ENCODE data around the gene JMJD7.
A peak's percentile ranks its signal among the peaks of the same experiment; 100 is the strongest.

The JMJD7 gene

DNA sequence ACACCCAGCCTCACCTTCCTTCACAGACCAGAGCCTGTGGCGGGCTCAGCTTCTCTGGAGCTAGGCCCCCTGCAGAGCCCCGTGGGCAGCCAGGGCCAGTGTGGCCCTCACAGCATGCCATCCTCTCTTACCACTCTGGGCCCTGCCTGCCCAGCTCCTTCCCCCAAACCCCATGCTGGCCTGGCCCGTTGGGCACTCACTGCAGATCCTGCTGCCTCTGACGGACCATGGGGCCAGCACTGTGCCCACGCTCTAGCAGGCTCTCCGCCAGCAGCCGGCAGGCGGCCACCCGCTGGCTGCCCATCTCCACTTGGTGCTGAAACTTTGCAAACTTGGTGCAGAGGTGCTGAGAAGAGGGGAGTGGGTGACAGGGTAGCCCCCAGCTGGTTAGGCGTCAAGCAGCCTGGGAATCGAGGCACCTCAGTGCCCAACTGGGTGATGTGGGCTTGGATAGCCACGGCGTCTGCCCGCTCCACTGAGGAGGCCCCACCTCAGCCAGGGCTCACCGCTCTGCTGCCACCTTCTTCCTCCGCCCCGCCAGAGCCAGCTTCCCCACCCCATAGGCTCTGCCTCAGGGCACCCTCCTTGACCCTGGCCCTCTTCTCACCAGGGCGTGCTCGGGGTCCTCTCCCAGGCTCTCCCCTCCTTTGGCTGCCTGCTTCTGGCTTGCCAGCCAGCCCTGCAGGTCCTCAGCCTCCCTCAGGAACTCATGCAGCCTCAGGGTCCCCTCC, 43.4 kb downstream of the JMJD7 start:
- H3K4me3 Mint-ChIP-seq: no peak overlapping the region
- no peak for DNase-seq
- no peak overlapping the region for H3K27ac Mint-ChIP-seq
- ATAC-seq: no peak
- H3K9me3 Mint-ChIP-seq: no peaks in the 10 kb centered on the region
- H3K4me1 Mint-ChIP-seq: peaks cover 17% of the 10 kb centered on the region
- H3K27me3 Mint-ChIP-seq: no peaks in the 10 kb centered on the region

DNA sequence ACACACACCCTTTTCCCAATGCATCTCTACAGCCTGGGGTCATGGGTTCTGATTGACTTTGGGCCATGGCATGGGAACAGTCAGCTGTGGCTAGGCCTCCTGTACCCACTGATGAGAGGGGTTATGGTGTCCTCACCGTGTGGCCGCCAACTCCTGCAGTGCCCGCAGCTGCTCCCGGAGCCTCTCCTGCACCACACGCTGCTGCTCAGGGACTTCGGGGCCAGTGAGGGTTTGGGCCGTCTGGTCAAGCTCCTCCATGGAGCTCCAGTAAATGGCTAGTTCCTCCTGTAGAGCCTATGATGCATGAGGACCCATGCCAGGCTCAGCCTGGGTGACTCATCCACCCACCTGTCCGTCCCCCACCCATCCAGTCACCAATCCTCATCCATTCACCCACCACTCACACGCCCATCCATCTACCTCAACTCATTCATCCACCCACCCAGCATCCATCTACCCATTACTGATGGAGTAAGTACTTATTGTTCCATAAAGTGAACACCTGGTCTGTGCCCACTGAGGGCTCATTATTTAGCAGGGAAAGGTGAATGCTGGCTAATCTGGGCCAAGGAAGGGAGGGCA, 44.4 kb downstream of the JMJD7 start:
- Mint-ChIP-seq H3K27me3 (no peaks in the 10 kb centered on the region), H3K9me3 (no peaks in the 10 kb centered on the region), H3K4me1 (peaks cover 17% of the 10 kb centered on the region), H3K27ac (no peak overlapping the region), H3K4me3 (no peak overlapping the region)
- ATAC-seq: no peak
- no peak for DNase-seq

DNA sequence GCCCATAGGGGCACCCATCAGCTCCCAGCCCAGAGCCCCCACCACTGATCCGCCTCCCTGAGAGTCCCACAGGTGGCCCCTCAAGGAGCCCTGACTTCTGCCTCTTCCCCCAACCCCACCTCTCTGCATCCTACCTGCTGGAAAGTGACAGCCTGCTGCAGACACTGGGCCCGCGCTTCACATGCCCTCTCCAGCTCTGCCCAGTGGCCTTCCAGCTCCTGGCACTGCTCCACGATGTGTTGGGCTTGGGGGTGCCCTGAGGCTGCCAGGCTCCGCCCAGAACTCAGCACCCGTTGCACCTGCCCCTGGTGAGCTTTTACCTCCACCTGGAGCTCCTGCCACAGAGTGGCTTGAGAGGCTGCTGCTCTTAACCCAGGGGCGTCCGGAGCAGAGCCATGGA, 45.8 kb downstream of the JMJD7 start:
- H3K9me3 Mint-ChIP-seq: no peaks in the 10 kb centered on the region
- H3K27me3 Mint-ChIP-seq: no peaks in the 10 kb centered on the region
- H3K4me1 Mint-ChIP-seq: peaks cover 17% of the 10 kb centered on the region
- H3K27ac Mint-ChIP-seq: no peak overlapping the region
- ATAC-seq: no peak
- no peak for DNase-seq
- H3K4me3 Mint-ChIP-seq: no peak overlapping the region

DNA sequence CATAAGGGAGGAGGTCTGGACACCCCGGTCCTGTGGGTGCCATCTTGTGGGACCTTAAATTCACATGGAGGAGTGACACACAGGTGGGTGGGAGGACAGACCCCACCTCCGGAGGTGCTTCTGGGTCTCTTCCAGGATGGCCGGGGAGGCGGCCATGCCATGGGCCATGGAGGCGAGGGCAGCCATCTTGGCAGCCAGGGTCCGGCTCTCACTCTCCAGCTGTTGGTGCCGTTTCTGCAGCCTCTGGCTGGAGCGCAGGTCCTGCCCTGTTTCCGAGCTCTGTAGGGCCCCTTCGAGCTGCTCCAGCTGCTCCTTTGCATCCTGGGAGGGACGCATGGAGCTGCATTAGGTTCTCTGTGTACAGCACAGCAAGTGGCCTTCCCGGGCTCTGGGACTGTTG, 46.8 kb downstream of the JMJD7 start:
- Mint-ChIP-seq H3K9me3 (no peaks in the 10 kb centered on the region), H3K27me3 (no peaks in the 10 kb centered on the region), H3K27ac (no peak overlapping the region)

DNA sequence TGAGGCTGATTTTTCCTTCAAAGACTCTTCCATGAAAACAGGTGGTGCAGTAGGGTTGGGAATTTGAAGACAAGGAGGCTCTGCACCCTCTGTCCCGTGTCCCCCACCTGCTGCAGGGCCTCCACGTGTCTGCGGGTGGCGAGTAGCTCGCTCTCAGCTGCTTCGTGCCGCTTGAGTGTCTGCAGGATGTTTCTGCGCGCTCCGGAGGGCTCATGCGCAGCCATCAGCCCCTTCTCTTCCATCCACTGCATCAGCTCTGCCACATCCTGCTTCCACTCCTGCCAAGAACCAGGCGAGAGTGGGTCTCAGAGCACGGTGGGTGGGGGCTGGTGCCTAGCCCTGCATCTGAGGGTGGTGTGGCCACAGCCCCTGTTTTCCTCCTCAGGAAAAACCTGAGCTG, 48.1 kb downstream of the JMJD7 start:
- no peak overlapping the region for H3K27ac Mint-ChIP-seq
- no peaks in the 10 kb centered on the region for H3K9me3 Mint-ChIP-seq
- no peak for ATAC-seq
- H3K27me3 Mint-ChIP-seq: peaks cover 7% of the 10 kb centered on the region
- H3K4me3 Mint-ChIP-seq: no peak overlapping the region
- no peak for DNase-seq
- peaks cover 9% of the 10 kb centered on the region for H3K4me1 Mint-ChIP-seq

More for the DNA sequence above, 46.8 kb downstream of the JMJD7 start:
- H3K4me1 Mint-ChIP-seq: peaks cover 17% of the 10 kb centered on the region
- no peak overlapping the region for H3K4me3 Mint-ChIP-seq
- DNase-seq (no peak), ATAC-seq (no peak)

DNA sequence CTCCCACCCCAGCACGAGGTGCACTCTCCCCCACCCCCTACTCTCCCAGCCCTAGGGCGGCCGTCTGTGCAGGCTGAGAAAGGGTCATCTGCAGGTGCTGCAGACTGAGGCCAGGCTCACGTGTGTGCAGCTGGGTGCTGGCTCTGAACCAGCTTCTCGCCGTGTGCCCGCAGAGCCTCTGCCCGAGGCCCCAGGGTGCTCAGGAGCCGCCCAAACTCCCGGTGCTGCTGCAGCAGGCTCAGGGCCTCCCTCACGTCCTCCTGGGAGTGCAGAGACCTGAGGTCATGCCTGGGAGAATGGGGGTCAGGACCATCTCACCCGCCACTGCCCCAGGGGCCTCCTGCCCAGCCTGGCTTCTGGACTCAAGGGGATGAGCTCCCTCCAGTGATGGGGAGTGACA, 48.8 kb downstream of the JMJD7 start:
- H3K9me3 Mint-ChIP-seq: no peaks in the 10 kb centered on the region
- ATAC-seq (no peak), DNase-seq (no peak)
- H3K27ac Mint-ChIP-seq: peak overlapping the region in 1 of 2 donors; percentile 4
- H3K27me3 Mint-ChIP-seq: peaks cover 14% of the 10 kb centered on the region
- H3K4me3 Mint-ChIP-seq: no peak overlapping the region
- peaks cover 2% of the 10 kb centered on the region for H3K4me1 Mint-ChIP-seq

DNA sequence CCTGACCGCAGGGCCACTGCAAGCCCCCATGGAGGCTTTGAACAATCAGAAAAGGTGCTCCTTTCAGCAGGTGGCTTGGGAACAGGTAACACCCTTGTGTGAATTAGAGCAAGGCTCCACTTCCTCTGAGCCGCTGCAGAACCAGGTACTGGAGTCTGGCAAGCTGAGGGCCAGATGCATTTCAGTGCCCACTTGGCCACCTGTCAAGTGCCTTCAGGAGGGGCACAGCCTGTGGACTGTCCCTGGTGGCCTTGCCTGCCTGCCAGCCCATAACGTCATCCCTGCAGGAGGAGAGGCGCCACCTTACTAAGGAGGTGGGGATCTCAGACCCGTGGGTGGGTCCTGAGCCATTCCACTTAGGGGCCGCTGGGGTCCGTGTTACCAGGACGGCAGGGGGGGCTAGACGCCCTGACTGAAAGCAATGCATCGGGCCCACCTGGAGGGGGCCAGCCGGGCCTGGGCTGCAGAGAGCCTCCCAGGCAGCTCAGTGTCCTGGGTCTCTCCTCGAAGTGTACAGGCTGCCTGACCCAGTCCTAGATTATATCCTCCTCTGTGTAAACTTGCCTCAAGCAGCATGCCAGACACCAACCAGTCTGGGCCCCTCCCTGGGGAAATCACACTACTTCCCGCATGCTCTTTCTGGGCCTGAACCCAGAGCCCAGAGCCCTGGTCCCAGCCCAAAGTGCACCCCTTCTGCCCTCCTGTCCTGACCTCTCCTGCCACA, 49.9 kb downstream of the JMJD7 start:
- Mint-ChIP-seq H3K27me3 (peaks cover 20% of the 10 kb centered on the region), H3K9me3 (no peaks in the 10 kb centered on the region), H3K4me1 (no peaks in the 10 kb centered on the region), H3K27ac (no peak overlapping the region), H3K4me3 (no peak overlapping the region)
- ATAC-seq (no peak), DNase-seq (no peak)

DNA sequence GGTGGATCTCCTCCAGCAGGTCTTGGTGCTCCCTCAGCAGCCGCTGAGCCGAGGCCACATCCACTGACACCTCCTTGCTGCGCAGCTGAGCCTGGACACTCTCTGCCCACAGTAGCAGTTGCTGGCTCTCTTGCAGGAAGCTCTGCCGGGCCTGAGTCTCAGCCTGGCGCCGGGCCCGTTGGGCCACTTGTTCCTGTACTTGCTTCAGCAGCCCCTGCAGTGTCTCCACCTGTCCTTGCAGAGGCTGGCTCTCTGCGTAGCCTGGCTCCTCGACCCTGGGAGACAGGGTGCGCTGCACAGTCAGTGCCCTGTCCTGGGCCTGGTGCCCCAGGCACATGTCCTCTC, 50.4 kb downstream of the JMJD7 start:
- peaks cover 25% of the 10 kb centered on the region for H3K27me3 Mint-ChIP-seq

DNA sequence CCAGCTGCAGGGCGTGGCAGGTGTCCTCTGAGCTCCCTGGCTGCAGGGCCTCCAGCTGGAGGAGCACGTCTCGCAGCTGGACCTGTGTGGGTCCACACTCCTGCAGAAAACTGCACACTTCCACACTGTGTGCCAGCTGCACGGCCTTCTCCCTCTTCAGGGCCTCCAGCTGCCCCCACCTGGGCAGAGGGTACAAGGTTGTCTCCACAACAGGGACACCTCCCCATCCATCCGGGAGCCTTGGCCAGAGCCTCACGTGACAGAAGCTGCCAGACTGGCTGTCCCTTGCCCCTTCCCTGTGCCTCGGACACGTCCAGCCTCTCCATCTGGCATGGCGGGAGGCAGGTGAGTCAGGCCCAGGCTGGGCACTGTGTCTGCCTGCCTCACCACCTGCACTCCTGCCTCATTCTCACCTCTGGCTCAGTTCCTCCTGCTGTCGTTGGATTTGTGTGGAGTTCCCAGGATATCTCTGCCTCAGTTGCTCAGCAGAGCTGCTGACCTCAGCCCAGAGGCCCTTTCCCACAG, 51.5 kb downstream of the JMJD7 start:
- Mint-ChIP-seq H3K27ac (no peak overlapping the region), H3K9me3 (no peaks in the 10 kb centered on the region)

More for the DNA sequence above, 50.4 kb downstream of the JMJD7 start:
- ATAC-seq (no peak), DNase-seq (no peak)
- no peak overlapping the region for H3K27ac Mint-ChIP-seq
- no peaks in the 10 kb centered on the region for H3K9me3 Mint-ChIP-seq
- no peaks in the 10 kb centered on the region for H3K4me1 Mint-ChIP-seq
- H3K4me3 Mint-ChIP-seq: no peak overlapping the region

DNA sequence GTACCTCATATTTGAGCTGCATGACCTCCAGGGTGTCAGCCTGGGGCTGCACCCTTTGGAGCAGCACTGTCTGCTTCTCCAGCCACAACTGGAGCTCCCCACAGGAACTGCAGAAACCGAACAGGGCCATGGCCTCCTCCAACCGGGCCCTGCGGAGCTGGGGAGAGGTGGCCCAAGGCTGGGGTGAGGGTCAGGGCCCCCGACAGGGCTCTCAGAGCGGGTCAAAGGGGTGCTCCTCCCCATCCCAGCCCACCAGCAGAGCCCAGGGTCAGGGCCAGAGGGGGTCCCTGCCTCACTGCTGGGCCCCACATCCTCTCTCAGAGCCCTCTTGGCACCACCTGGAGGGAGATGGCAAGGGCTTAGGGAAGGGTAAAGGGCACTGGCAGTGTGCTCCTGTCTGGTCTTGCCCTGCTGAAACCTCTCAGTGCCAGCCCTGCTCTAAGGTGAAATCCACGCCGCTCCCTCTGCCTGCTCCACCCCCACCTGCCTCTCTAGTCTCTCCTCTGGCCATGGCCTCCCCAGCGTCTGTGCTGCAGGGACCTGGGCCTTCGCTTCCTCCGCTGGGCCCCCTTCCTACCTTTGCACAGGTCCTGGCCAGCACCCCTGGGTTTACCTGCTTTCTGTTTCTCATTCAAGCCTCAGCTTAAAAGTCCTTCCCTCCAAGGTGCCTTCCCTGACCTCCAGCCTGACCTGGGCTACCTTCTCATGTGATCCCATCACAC, 52.4 kb downstream of the JMJD7 start:
- Mint-ChIP-seq H3K27ac (no peak overlapping the region), H3K4me3 (no peak overlapping the region)

More for the DNA sequence above, 51.5 kb downstream of the JMJD7 start:
- peaks cover 26% of the 10 kb centered on the region for H3K27me3 Mint-ChIP-seq
- DNase-seq: no peak
- no peak overlapping the region for H3K4me3 Mint-ChIP-seq
- no peaks in the 10 kb centered on the region for H3K4me1 Mint-ChIP-seq
- ATAC-seq: no peak

DNA sequence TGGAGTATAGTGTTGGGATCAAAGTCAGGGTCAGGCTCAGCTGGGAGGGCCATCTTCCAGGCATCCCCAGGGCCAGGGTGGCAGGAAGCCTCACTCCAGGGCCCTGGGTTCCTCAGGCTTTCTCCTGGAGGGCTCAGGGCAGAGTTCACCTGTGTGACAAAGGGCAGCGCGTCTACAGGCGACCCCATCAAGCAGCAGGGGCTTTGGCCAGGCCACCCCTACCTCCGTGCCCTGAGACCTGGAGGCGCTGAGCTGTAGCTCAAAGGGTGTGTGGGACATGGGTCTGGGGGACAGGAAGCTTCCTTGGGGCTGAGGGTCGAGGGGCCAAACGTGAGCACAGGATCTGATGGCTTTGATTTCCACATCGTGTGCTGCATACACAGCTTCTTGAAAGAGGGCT, 53.2 kb downstream of the JMJD7 start:
- H3K27ac Mint-ChIP-seq: peak overlapping the region; percentile 30
- peaks cover 26% of the 10 kb centered on the region for H3K27me3 Mint-ChIP-seq
- H3K9me3 Mint-ChIP-seq: no peaks in the 10 kb centered on the region
- ATAC-seq (no peak), DNase-seq (no peak)
- peak overlapping the region; percentile 31 for H3K4me3 Mint-ChIP-seq
- H3K4me1 Mint-ChIP-seq: peaks cover 6% of the 10 kb centered on the region

More for the DNA sequence above, 52.4 kb downstream of the JMJD7 start:
- Mint-ChIP-seq H3K27me3 (peaks cover 26% of the 10 kb centered on the region), H3K4me1 (peaks cover 2% of the 10 kb centered on the region), H3K9me3 (no peaks in the 10 kb centered on the region)
- DNase-seq (no peak), ATAC-seq (no peak)

DNA sequence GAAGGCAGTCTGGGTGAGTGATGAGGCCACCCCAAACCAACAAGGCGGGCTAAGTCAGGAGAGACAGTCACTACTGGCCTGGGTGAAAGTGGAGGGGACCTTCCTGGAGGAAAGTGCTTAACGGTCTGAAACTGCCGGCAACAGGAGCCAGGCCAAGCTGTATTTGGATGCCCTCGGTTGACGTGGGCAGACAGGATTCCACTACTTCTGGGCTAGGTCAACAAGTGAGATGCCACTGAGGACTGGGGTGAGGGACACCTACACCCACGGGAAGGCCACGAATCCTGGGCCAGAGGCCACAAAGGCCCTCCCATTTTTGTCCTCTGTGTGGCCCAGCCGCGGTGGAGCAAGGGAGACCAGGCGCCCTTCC, 53.6 kb downstream of the JMJD7 start:
- Mint-ChIP-seq H3K27ac (peak overlapping the region in 1 of 2 donors; percentile 30), H3K4me3 (peak overlapping the region; percentile 31), H3K9me3 (no peaks in the 10 kb centered on the region), H3K27me3 (peaks cover 26% of the 10 kb centered on the region), H3K4me1 (peaks cover 6% of the 10 kb centered on the region)
- ATAC-seq: no peak
- no peak for DNase-seq

DNA sequence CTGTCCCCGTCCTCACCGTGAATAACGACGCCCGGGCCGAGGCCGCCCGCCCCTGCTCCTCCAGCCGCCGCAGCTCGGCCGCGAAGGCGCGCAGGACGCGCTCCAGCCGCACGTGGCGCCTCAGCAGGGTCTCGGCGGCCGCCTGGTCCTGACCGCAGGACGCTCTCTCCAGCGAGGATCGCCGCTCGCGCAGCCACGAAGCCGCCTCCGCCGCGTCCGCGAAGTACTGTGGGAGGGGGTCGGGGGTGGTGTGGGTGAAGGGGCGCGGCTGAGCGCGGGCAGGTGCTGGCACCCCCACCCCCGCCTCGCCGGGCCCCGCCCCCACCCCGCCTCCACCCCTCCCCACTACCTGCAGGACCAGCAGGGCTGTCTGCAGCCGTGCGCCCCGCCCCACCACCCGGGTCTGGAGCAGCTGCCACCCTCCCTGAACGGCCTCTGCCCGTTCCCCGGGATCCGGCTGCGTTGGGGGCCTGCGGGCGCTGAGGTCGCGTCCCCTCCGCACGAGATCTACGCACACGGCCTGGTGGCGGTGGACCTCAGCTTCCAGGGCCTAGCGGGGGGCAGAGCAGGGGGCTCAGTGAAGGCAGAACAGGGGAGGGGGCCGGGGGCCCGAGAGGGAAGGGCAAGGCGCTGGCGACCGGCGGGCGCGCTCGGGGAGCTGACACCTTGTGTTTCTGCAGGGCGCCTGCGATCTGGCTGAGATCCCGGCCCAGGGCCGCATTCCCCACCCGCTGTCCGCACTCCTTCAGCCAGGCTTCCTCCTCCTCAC, 54.2 kb downstream of the JMJD7 start:
- H3K9me3 Mint-ChIP-seq: no peaks in the 10 kb centered on the region
- no peak overlapping the region for H3K27ac Mint-ChIP-seq
- H3K27me3 Mint-ChIP-seq: peaks cover 26% of the 10 kb centered on the region
- H3K4me3 Mint-ChIP-seq: no peak overlapping the region
- ATAC-seq: peak; percentile 44
- H3K4me1 Mint-ChIP-seq: peaks cover 6% of the 10 kb centered on the region
- DNase-seq: no peak

DNA sequence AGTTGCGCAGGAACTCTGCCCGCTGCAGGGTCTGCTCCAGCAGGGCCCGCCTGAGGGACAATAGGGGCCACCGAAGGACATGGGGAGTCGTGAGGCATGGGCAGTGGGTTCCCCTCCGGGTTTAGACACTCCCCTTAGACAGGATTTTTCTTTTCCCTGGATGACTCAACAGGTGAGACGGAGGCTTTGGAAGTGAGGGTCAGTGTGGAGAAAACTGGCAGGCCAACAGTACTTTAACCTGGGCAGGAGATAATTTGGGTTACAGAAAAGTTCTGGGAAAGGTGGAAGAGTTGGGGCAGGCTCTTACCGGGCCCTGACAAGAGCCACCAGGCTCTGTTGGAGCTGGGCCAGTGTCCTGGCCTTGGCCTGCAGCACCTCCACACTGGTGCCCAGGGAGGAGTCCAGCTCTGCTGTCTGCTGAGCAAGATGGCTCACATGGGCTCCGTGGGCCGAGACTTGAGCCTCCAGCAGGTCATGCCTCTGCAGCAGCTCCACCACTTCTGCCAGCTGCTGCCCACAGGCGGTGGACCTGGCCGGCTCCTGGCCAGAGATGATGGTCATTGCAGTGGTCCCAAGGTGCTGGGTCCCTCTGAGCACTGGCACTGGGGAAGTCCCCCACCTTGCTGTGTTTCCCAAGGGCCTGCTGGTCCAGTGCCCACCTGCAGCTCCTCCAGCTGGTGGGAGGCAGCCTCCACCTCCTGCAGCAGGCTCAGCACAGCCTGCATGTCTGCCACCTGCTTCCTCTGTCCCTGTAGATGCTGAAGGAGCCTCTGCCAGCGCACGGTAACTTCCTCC, 55.0 kb downstream of the JMJD7 start:
- H3K4me3 Mint-ChIP-seq: no peak overlapping the region
- ATAC-seq: no peak

More for the DNA sequence above, 55.0 kb downstream of the JMJD7 start:
- no peak overlapping the region for H3K27ac Mint-ChIP-seq
- H3K27me3 Mint-ChIP-seq: peaks cover 26% of the 10 kb centered on the region
- H3K4me1 Mint-ChIP-seq: peaks cover 12% of the 10 kb centered on the region
- DNase-seq: no peak
- no peaks in the 10 kb centered on the region for H3K9me3 Mint-ChIP-seq

Measured in stimulated activated naive CD8-positive, alpha-beta T cell treated with anti-CD3 and anti-CD28 coated beads, Interleukin-15, amount 100 ng/mL, for 72 hours (primary cell).